Measurements from ENCODE around the gene CDK19. TPM values are rescaled to one million over a fixed set of nuclear protein-coding genes. Genes with fewer than 3 reads are reported as not detected.
"Not testable (repeated sequence)": the region's sequence is repeated elsewhere in the genome, so short reads cannot be mapped to it uniquely, and the experiment has no call there.

The CDK19 gene
- total RNA-seq, 1 experiment from 2014 or later, result 14.5 TPM

GRCh38 chr6:110577596-110578167 lies 237.6 kb downstream of the CDK19 start:
- DNase-seq (ENCODE audit: low read depth), result not testable (repeated sequence)

- DNase-seq (ENCODE audit: low read depth), result no peak
These were observed 239.3 kb downstream of the CDK19 start for GRCh38 chr6:110575925-110576463.

- no peak for DNase-seq (ENCODE audit: low read depth)
These were observed 240.5 kb downstream of the CDK19 start for GRCh38 chr6:110574817-110575216.

- no peak for DNase-seq (ENCODE audit: low read depth)
These were observed 241.7 kb downstream of the CDK19 start for GRCh38 chr6:110573537-110573936.

GRCh38 chr6:110573136-110573535 lies 242.1 kb downstream of the CDK19 start:
- no peak for DNase-seq (ENCODE audit: low read depth)

GRCh38 chr6:110567957-110568696 lies 247.1 kb downstream of the CDK19 start:
- DNase-seq (ENCODE audit: low read depth), result no peak

- DNase-seq (ENCODE audit: low read depth), result no peak
These were observed 248.7 kb downstream of the CDK19 start for GRCh38 chr6:110566346-110567125.

- DNase-seq (ENCODE audit: low read depth), result no peak
These were observed 250.4 kb downstream of the CDK19 start for GRCh38 chr6:110564703-110565421.

- DNase-seq (ENCODE audit: low read depth), result no peak
These were observed 251.6 kb downstream of the CDK19 start for GRCh38 chr6:110563711-110564110.

- DNase-seq (ENCODE audit: low read depth), result no peak
These were observed 252.9 kb downstream of the CDK19 start for GRCh38 chr6:110562316-110562915.

GRCh38 chr6:110561696-110562095 lies 253.6 kb downstream of the CDK19 start:
- no peak for DNase-seq (ENCODE audit: low read depth)

- no peak for DNase-seq (ENCODE audit: low read depth)
These were observed 254.3 kb downstream of the CDK19 start for GRCh38 chr6:110561008-110561396.

GRCh38 chr6:110560239-110561007 lies 254.8 kb downstream of the CDK19 start:
- no peak for DNase-seq (ENCODE audit: low read depth)

Other genes with a start within 250 kb of the CDK19 start
- gene AMD1, start 59.3 kb upstream of the CDK19 start, total RNA-seq (2014; rRNA removed; shearing (Covaris generic)), result 95.2 and 123 TPM in 2 replicates
- gene GTF3C6, start 143.2 kb upstream of the CDK19 start, total RNA-seq (2014; rRNA removed; shearing (Covaris generic)), result 106 and 116 TPM in 2 replicates
- gene RPF2, start 166.6 kb upstream of the CDK19 start, total RNA-seq (2014; rRNA removed; shearing (Covaris generic)), result 55.0 and 66.9 TPM in 2 replicates